HepG2 (cell line): Measurements from ENCODE around the gene TMOD2.

Experiments used
- ZBTB7A ChIP-seq: sonication (generic); formaldehyde crosslinking; IDR thresholded peaks from 2 replicates; pipeline ENCODE4 v1.8.0; 2022; ENCODE audit warnings: mild to moderate bottlenecking, missing genetic modification reagents
- ZNF777 ChIP-seq: sonication (generic); formaldehyde crosslinking; IDR thresholded peaks from 2 replicates; pipeline ENCODE4 v1.4.0; 2020; ENCODE audit warnings: missing genetic modification reagents

DNA sequence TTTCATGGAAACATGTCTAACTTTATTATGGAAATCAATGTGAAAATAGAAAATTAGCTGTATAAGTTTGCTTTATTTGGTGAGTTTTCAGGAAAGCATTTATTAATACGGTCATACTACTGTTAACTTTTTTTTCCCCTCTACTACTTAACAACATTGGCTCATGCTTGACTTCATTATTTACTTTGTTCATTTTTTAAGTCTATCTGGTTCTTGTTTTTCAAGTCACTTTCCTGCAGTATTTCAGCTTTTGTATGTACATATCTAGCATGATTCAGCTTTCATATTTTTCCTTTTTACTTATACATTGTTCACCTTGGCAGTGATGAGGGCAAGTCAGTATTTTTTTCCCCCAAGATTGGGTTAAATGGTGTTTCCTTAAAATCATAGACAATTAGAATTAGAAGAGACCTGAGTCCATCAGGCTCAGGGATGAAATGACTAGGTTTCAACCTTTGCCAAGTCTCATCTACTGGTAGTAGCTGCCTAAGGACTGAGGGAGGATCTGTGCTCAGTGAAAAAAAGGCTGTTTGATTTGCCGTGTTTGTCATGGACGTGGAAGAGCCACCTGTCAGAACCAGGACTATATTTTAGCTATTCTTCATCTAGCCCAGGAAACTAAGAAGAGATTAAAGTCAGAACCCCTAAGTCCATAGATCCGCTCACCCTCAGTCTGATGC lies 93.5 kb downstream of the TMOD2 start:
- TF ChIP-seq ZNF777, result no peak
- TF ChIP-seq ZBTB7A (CRISPR knock-in tag), result no peak
